DND-41 (cell line): ENCODE measurements around the gene LAMC1.

Source experiments
- ATAC-seq: fragments of 200-7000 bp; cut with Tn5 transposase; 3 replicates; pipeline ENCODE4 v1.9.1; 2021; ENCODE audit warnings: low read depth; ENCODE audit not compliant: insufficient read depth
- DNase-seq: peaks from one replicate; pipeline ENCODE4 v3.0.0-alpha.2; 2020
- H2AFZ ChIP-seq: 2 replicates; pipeline ENCODE4 v1.6.0; 2012; ENCODE audit warnings: low read depth, low read length
- H3K27ac ChIP-seq: 2 replicates; pipeline ENCODE4 v1.5.1; 2012; ENCODE audit warnings: low read length, inconsistent platforms
- H3K27me3 ChIP-seq: fragments of 200-600 bp; sonication (generic); 2 replicates; pipeline ENCODE4 v1.6.0; 2012; ENCODE audit warnings: low read length, mild to moderate bottlenecking, inconsistent platforms; ENCODE audit not compliant: insufficient read depth, poor library complexity
- H3K36me3 ChIP-seq: 2 replicates; pipeline ENCODE4 v1.5.1; 2012; ENCODE audit warnings: low read length, inconsistent platforms; ENCODE audit not compliant: insufficient read depth
- H3K4me1 ChIP-seq: 2 replicates; pipeline ENCODE4 v1.5.1; 2012; ENCODE audit warnings: mild to moderate bottlenecking, low read length; ENCODE audit not compliant: insufficient read depth
- H3K4me2 ChIP-seq: 2 replicates; pipeline ENCODE4 v1.6.0; 2012; ENCODE audit warnings: mild to moderate bottlenecking, moderate library complexity, low read length, inconsistent platforms; ENCODE audit not compliant: insufficient read depth
- H3K4me3 ChIP-seq, 2 experiments: fragments of 200-600 bp in 1 of 2; shearing (Covaris generic) in 1 of 2; 2 replicates each; pipeline ENCODE4 v1.5.1; 2012 to 2016; ENCODE audit warnings: inconsistent platforms in 2 of 2, low read length in 2 of 2, mild to moderate bottlenecking in 2 of 2, low read depth in 1 of 2, moderate library complexity in 1 of 2
- H3K79me2 ChIP-seq: 2 replicates; pipeline ENCODE4 v1.6.0; 2012; ENCODE audit warnings: low read length, inconsistent platforms; ENCODE audit not compliant: insufficient read depth
- H3K9ac ChIP-seq: 2 replicates; pipeline ENCODE4 v1.6.0; 2012; ENCODE audit warnings: low read depth, mild to moderate bottlenecking, inconsistent platforms, low read length, moderate library complexity
- H3K9me3 ChIP-seq: 2 replicates; pipeline ENCODE4 v1.5.1; 2012; ENCODE audit warnings: low read length, moderate library complexity, mild to moderate bottlenecking, inconsistent platforms; ENCODE audit not compliant: insufficient read depth, severe bottlenecking
- H4K20me1 ChIP-seq: 2 replicates; pipeline ENCODE4 v1.6.0; 2012; ENCODE audit warnings: low read length; ENCODE audit not compliant: insufficient read depth
- EZH2 ChIP-seq: IDR thresholded peaks from 3 replicates; pipeline ENCODE4 v1.6.1; 2012; ENCODE audit warnings: borderline replicate concordance, low read depth, mild to moderate bottlenecking, moderate library complexity, low read length, inconsistent platforms; ENCODE audit not compliant: severe bottlenecking
- TF ChIP-seq, protein P1 (sequence below): IDR thresholded peaks from 2 replicates; pipeline ENCODE4 v1.5.1; 2012; ENCODE audit warnings: borderline replicate concordance, low read length, moderate library complexity, mild to moderate bottlenecking; ENCODE audit not compliant: poor library complexity, severe bottlenecking; ENCODE audit errors: extremely low read depth

Gene LAMC1

DNA sequence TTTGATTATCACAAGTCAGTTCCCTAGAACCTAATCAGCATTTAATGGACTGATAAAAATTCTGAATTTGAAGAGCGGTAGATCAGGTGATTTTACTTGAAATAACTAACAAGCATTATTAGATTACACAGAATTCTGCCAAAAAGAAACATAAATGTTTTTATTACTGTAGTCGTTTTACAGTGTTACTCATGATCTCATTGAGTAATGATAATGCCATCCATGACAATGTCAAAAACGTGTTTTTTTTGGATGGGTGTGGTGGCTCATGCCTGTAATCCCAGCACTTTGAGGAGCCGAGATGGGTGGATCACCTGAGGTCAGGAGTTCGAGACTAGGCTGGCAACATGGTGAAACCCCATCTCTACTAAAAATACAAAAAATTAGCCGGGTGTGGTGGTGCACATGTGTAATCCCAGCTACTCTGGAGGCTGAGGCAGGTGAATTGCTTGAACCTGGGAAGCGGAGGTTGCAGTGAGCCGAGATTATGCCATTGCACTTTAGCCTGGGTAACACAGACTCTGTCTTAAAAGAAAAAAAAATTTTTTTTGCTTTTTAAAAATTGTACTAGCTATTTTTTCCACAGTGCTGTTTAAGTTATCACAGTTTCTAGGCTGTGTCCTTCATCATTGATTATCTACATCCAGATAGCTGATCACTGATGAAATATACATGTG, 56.6 kb downstream of the LAMC1 start:
- Histone ChIP-seq H4K20me1 (no peaks in the 10 kb centered on the region), H3K27me3 (no peaks in the 10 kb centered on the region), H3K9me3 (no peaks in the 10 kb centered on the region), H3K79me2 (no peaks in the 10 kb centered on the region), H2AFZ (no peak overlapping the region), H3K4me2 (no peak overlapping the region), H3K27ac (no peak overlapping the region), H3K9ac (no peak overlapping the region), H3K36me3 (no peaks in the 10 kb centered on the region), H3K4me1 (no peaks in the 10 kb centered on the region), H3K4me3 (no peak overlapping the region)
- ATAC-seq (no peak), DNase-seq (no peak)
- TF ChIP-seq, protein P1, sequence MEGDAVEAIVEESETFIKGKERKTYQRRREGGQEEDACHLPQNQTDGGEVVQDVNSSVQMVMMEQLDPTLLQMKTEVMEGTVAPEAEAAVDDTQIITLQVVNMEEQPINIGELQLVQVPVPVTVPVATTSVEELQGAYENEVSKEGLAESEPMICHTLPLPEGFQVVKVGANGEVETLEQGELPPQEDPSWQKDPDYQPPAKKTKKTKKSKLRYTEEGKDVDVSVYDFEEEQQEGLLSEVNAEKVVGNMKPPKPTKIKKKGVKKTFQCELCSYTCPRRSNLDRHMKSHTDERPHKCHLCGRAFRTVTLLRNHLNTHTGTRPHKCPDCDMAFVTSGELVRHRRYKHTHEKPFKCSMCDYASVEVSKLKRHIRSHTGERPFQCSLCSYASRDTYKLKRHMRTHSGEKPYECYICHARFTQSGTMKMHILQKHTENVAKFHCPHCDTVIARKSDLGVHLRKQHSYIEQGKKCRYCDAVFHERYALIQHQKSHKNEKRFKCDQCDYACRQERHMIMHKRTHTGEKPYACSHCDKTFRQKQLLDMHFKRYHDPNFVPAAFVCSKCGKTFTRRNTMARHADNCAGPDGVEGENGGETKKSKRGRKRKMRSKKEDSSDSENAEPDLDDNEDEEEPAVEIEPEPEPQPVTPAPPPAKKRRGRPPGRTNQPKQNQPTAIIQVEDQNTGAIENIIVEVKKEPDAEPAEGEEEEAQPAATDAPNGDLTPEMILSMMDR: no peak
- TF ChIP-seq EZH2: no peak

DNA sequence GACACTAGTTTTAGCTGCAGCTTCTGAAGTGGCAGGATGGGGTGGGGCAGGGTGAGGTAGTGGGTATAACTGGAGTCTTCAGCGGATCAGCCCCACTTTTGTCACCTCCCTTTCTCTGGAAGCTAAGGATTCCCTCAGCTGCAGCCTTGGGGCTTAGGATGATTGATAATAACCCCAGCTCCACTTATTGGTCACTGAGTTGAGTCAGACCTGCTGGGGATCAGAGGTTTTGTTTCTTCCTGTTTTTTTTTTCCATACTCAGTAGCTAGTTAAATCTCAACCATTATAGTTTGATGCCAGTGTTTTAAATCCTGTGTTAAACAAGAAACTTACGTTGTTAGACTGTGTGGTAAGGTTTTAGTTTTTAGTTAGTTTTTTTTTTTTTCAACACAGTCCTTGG, 57.2 kb downstream of the LAMC1 start:
- DNase-seq (no peak), ATAC-seq (no peak)
- Histone ChIP-seq H3K4me2 (no peak overlapping the region), H3K36me3 (no peaks in the 10 kb centered on the region), H4K20me1 (no peaks in the 10 kb centered on the region), H2AFZ (no peak overlapping the region), H3K27me3 (no peaks in the 10 kb centered on the region), H3K9me3 (no peaks in the 10 kb centered on the region), H3K27ac (no peak overlapping the region), H3K9ac (no peak overlapping the region), H3K4me1 (no peaks in the 10 kb centered on the region), H3K4me3 (no peak overlapping the region), H3K79me2 (no peaks in the 10 kb centered on the region)
- TF ChIP-seq, protein P1: no peak
- TF ChIP-seq EZH2: no peak

DNA sequence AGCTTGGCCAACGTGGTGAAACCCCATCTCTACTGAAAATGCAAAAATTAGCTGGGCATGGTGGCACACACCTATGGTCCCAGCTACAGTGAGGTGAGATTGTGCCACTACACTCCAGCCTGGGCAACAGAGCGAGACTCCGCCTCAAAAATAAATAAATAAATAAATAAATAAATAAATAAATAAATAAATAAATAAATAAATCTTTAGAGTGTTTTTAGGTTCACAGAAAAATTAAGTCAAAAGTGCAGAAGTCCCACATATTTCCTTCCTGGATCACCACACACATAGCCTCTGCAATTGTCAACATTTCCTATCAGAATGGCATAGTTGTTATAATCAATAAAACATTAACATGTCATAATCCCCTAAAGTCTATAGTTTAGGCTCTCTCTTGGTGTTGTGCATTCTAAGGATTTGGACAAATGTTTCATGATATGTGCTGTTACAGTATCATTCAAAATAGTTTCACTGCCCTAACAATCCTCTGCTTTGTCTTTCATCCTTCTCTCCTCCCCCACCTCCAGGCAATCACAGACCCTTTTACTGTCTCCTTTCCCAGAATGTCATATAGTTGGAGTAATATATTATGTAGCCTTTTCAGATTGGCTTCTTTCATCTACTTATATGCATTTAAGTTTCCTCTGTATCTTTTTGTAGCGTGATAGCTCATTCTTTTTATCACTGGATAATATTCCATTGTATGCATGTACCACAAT, 58.3 kb downstream of the LAMC1 start:
- Histone ChIP-seq H4K20me1 (no peaks in the 10 kb centered on the region), H3K4me3 (no peak overlapping the region), H3K4me2 (no peak overlapping the region), H3K27me3 (no peaks in the 10 kb centered on the region), H3K9ac (no peak overlapping the region), H3K9me3 (no peaks in the 10 kb centered on the region), H3K36me3 (no peaks in the 10 kb centered on the region), H3K27ac (no peak overlapping the region), H3K79me2 (no peaks in the 10 kb centered on the region), H2AFZ (no peak overlapping the region), H3K4me1 (no peaks in the 10 kb centered on the region)
- ATAC-seq (no peak), DNase-seq (no peak)
- TF ChIP-seq EZH2: no peak
- TF ChIP-seq, protein P1: no peak
